SK-N-SH (cell line): ENCODE data around the gene KBTBD3. TPM values are rescaled to one million over a fixed set of nuclear protein-coding genes. Genes with fewer than 3 reads are reported as not detected.

Experiments used
- CTCF ChIA-PET: fragments of 300-600, 350-600 bp; formaldehyde crosslinking; extraction: SDS; loops from one replicate; lab custom pipeline; 2021; lab: Yijun Ruan, JAX
- POLR2A ChIA-PET: fragments of 350-600 bp; sonication (Branson Sonifier 250); formaldehyde crosslinking; extraction: SDS; loops from one replicate; lab custom pipeline; 2020; ENCODE audit warnings: antibody characterized with exemption, inconsistent platforms; lab: Yijun Ruan, JAX
- DNase-seq: peaks from one replicate; pipeline ENCODE4 v3.0.0; 2012
- H2AFZ ChIP-seq: fragments of 200-600 bp; sonication (generic); 2 replicates; pipeline ENCODE4 v1.8.1; 2016; ENCODE audit warnings: antibody characterized with exemption, mild to moderate bottlenecking, low read depth
- H3F3A ChIP-seq: fragments of 200-600 bp; sonication (generic); replicated peaks from 2 replicates; pipeline ENCODE3; 2016; ENCODE audit warnings: antibody characterized with exemption, mild to moderate bottlenecking; ENCODE audit not compliant: insufficient read depth
- H3K27ac ChIP-seq, 2 experiments: fragments of 200-500 bp in 1 of 2; fragments of 200-600 bp in 1 of 2; sonication (Bioruptor generic) in 1 of 2; sonication (generic), shearing (Covaris generic) in 1 of 2; 2 replicates each; pipeline versions ENCODE4 v1.5.1 to v1.6.1; 2014 to 2016; ENCODE audit warnings: low read depth in 2 of 2, inconsistent platforms in 1 of 2, low read length in 1 of 2, mild to moderate bottlenecking in 1 of 2, mixed read lengths in 1 of 2
- H3K27me3 ChIP-seq: fragments of 200-600 bp; sonication (generic), shearing (Covaris generic); 2 replicates; pipeline ENCODE4 v1.6.1; 2016; ENCODE audit warnings: mixed run types; ENCODE audit not compliant: insufficient read depth
- H3K36me3 ChIP-seq, 2 experiments: fragments of 200-500 bp in 1 of 2; fragments of 200-600 bp in 1 of 2; sonication (Bioruptor generic) in 1 of 2; sonication (generic) in 1 of 2; replicated peaks in 1 of 2; 2 replicates each; pipeline versions ENCODE3 to v1.5.1; 2014 to 2016; ENCODE audit warnings: low read length in 1 of 2, mild to moderate bottlenecking in 1 of 2; ENCODE audit not compliant: insufficient read depth in 2 of 2, control insufficient read depth in 1 of 2
- H3K4me1 ChIP-seq, 2 experiments: fragments of 200-500 bp in 1 of 2; fragments of 200-600 bp in 1 of 2; sonication (Bioruptor generic) in 1 of 2; sonication (generic), shearing (Covaris generic) in 1 of 2; 2 replicates each; pipeline versions ENCODE4 v1.5.1 to v1.6.1; 2014 to 2016; ENCODE audit warnings: low read depth in 1 of 2, low read length in 1 of 2, mixed run types in 1 of 2; ENCODE audit not compliant: insufficient read depth in 2 of 2, control insufficient read depth in 1 of 2
- H3K4me2 ChIP-seq: fragments of 200-600 bp; sonication (generic), shearing (Covaris generic); 2 replicates; pipeline ENCODE4 v1.6.1; 2017; ENCODE audit warnings: mixed run types
- H3K4me3 ChIP-seq, 2 experiments: fragments of 200-500 bp in 1 of 2; fragments of 200-600 bp in 1 of 2; sonication (Bioruptor generic) in 1 of 2; sonication (generic), shearing (Covaris generic) in 1 of 2; 2 replicates each; pipeline versions ENCODE4 v1.5.1 to v1.8.1; 2014 to 2016; ENCODE audit warnings: low read depth in 2 of 2, inconsistent platforms in 1 of 2, low read length in 1 of 2, mild to moderate bottlenecking in 1 of 2, mixed read lengths in 1 of 2, moderate library complexity in 1 of 2
- H3K79me2 ChIP-seq: fragments of 200-600 bp; sonication (generic); 2 replicates; pipeline ENCODE4 v1.8.1; 2017; ENCODE audit warnings: mild to moderate bottlenecking; ENCODE audit not compliant: insufficient read depth
- H3K9ac ChIP-seq: fragments of 200-600 bp; sonication (generic); 2 replicates; pipeline ENCODE4 v1.6.1; 2017; ENCODE audit warnings: mixed run types
- H3K9me2 ChIP-seq: fragments of 200-600 bp; sonication (generic); 2 replicates; pipeline ENCODE4 v1.6.1; 2017; ENCODE audit warnings: mixed run types
- H3K9me3 ChIP-seq: fragments of 200-600 bp; sonication (generic); 2 replicates; pipeline ENCODE4 v1.6.1; 2017; ENCODE audit warnings: mixed run types, mild to moderate bottlenecking, moderate library complexity
- H4K20me1 ChIP-seq: fragments of 200-600 bp; sonication (generic); 2 replicates; pipeline ENCODE4 v1.6.1; 2017; ENCODE audit warnings: mild to moderate bottlenecking, mixed run types; ENCODE audit not compliant: insufficient read depth
- EP300 ChIP-seq, 2 experiments: IDR thresholded peaks; 2 replicates each; pipeline versions ENCODE4 v1.4.0 to v1.6.1; 2012; ENCODE audit warnings: borderline replicate concordance in 1 of 2, low read depth in 1 of 2, low read length in 1 of 2
- FOSL2 ChIP-seq: IDR thresholded peaks from 2 replicates; pipeline ENCODE4 v1.4.0; 2012; ENCODE audit warnings: low read depth, mild to moderate bottlenecking, moderate library complexity, borderline replicate concordance
- JUND ChIP-seq: IDR thresholded peaks from 2 replicates; pipeline ENCODE4 v1.4.0; 2012
- NRF1 ChIP-seq: IDR thresholded peaks from 2 replicates; pipeline ENCODE4 v1.6.1; 2012; ENCODE audit warnings: low read depth, mild to moderate bottlenecking, low read length
- PBX3 ChIP-seq: IDR thresholded peaks from 2 replicates; pipeline ENCODE4; 2012
- RAD21 ChIP-seq: IDR thresholded peaks from 2 replicates; pipeline ENCODE4 v1.6.1; 2012; ENCODE audit warnings: mild to moderate bottlenecking, low read length
- REST ChIP-seq: IDR thresholded peaks from 2 replicates; pipeline ENCODE4 v1.6.1; 2012; ENCODE audit warnings: mild to moderate bottlenecking, low read depth, low read length, moderate library complexity
- SMC3 ChIP-seq: IDR thresholded peaks from 2 replicates; pipeline ENCODE4 v1.6.1; 2012; ENCODE audit warnings: low read depth, low read length, improper control_type of control experiment
- TAF1 ChIP-seq: IDR thresholded peaks from 2 replicates; pipeline ENCODE4 v1.6.1; 2012; ENCODE audit warnings: low read depth, mild to moderate bottlenecking, low read length, moderate library complexity, borderline replicate concordance
- USF1 ChIP-seq: IDR thresholded peaks from 2 replicates; pipeline ENCODE4 v1.4.0; 2012; ENCODE audit warnings: low read depth, borderline replicate concordance
- USF2 ChIP-seq: fragments of 150-350 bp; IDR thresholded peaks from 2 replicates; pipeline ENCODE4 v1.6.1; 2017; ENCODE audit warnings: antibody characterized with exemption, low read length, low read depth, borderline replicate concordance
- polyA plus RNA-seq, 3 experiments: library from polyadenylated mRNA; depleted of rRNA; stranded (reverse); fragments of >200 nt; gene quantifications; 2 replicates each; pipeline ENCODE4 v1.2.3, GENCODE V29; 2012

Gene KBTBD3
- polyA plus RNA-seq, 1 of the 3 experiments (the other 2 are of a cell fraction) = 1.9 TPM

GRCh38 chr11:106047631-106048030 lies 29.5 kb downstream of the KBTBD3 start (continued):
- TF ChIP-seq USF2 (no peak), FOSL2 (no peak), JUND (no peak), TAF1 (no peak), SMC3 (no peak)
- TF ChIP-seq, all 33 proteins: peak for 0

GRCh38 chr11:106043540-106043939 lies 33.6 kb downstream of the KBTBD3 start:
- Histone ChIP-seq H3K27me3 (no peaks in the 10 kb centered on the region), H3K9ac (no peak overlapping the region), H3K27ac (no peak overlapping the region), H3K4me3 (no peak overlapping the region), H3F3A (no peaks in the 10 kb centered on the region), H3K4me1 (no peaks in the 10 kb centered on the region), H4K20me1 (no peaks in the 10 kb centered on the region), H3K36me3 (no peaks in the 10 kb centered on the region), H2AFZ (no peak overlapping the region), H3K9me2 (no peaks in the 10 kb centered on the region), H3K9me3 (no peaks in the 10 kb centered on the region; the same call in 1 of the 2 replicates), H3K79me2 (no peaks in the 10 kb centered on the region), H3K4me2 (no peak overlapping the region)
- no peak for DNase-seq
- CTCF ChIA-PET = interaction anchor here (1.2 kb wide), 1 partner anchor 181 kb away, joined by 3 read pairs; no protein-coding TSS in a partner anchor
- POLR2A ChIA-PET = no interaction called here
- no peak for TF ChIP-seq USF1
- TF ChIP-seq RAD21 = no peak
- no peak for TF ChIP-seq PBX3
- TF ChIP-seq REST = no peak
- TF ChIP-seq JUND = no peak
- no peak for TF ChIP-seq EP300 (IDR thresholded peaks at IDR 0.05; ENCODE audit: borderline replicate concordance in 1 of 2, low read depth in 1 of 2, low read length in 1 of 2)
- TF ChIP-seq NRF1 = no peak
